SK-N-SH (cell line): ENCODE results near the gene SLAMF9. TPM values are rescaled to one million over a fixed set of nuclear protein-coding genes. Genes with fewer than 3 reads are reported as not detected.

ENCODE experiments used
- CTCF ChIA-PET: fragments of 300-600, 350-600 bp; formaldehyde crosslinking; extraction: SDS; loops from one replicate; lab custom pipeline; 2021; lab: Yijun Ruan, JAX
- POLR2A ChIA-PET: fragments of 350-600 bp; sonication (Branson Sonifier 250); formaldehyde crosslinking; extraction: SDS; loops from one replicate; lab custom pipeline; 2020; ENCODE audit warnings: antibody characterized with exemption, inconsistent platforms; lab: Yijun Ruan, JAX
- DNase-seq: peaks from one replicate; pipeline ENCODE4 v3.0.0; 2012
- H2AFZ ChIP-seq: fragments of 200-600 bp; sonication (generic); 2 replicates; pipeline ENCODE4 v1.8.1; 2016; ENCODE audit warnings: antibody characterized with exemption, mild to moderate bottlenecking, low read depth
- H3F3A ChIP-seq: fragments of 200-600 bp; sonication (generic); replicated peaks from 2 replicates; pipeline ENCODE3; 2016; ENCODE audit warnings: antibody characterized with exemption, mild to moderate bottlenecking; ENCODE audit not compliant: insufficient read depth
- H3K27ac ChIP-seq, 2 experiments: fragments of 200-500 bp in 1 of 2; fragments of 200-600 bp in 1 of 2; sonication (Bioruptor generic) in 1 of 2; sonication (generic), shearing (Covaris generic) in 1 of 2; 2 replicates each; pipeline versions ENCODE4 v1.5.1 to v1.6.1; 2014 to 2016; ENCODE audit warnings: low read depth in 2 of 2, inconsistent platforms in 1 of 2, low read length in 1 of 2, mild to moderate bottlenecking in 1 of 2, mixed read lengths in 1 of 2
- H3K27me3 ChIP-seq: fragments of 200-600 bp; sonication (generic), shearing (Covaris generic); 2 replicates; pipeline ENCODE4 v1.6.1; 2016; ENCODE audit warnings: mixed run types; ENCODE audit not compliant: insufficient read depth
- H3K36me3 ChIP-seq, 2 experiments: fragments of 200-500 bp in 1 of 2; fragments of 200-600 bp in 1 of 2; sonication (Bioruptor generic) in 1 of 2; sonication (generic) in 1 of 2; replicated peaks in 1 of 2; 2 replicates each; pipeline versions ENCODE3 to v1.5.1; 2014 to 2016; ENCODE audit warnings: low read length in 1 of 2, mild to moderate bottlenecking in 1 of 2; ENCODE audit not compliant: insufficient read depth in 2 of 2, control insufficient read depth in 1 of 2
- H3K4me1 ChIP-seq, 2 experiments: fragments of 200-500 bp in 1 of 2; fragments of 200-600 bp in 1 of 2; sonication (Bioruptor generic) in 1 of 2; sonication (generic), shearing (Covaris generic) in 1 of 2; 2 replicates each; pipeline versions ENCODE4 v1.5.1 to v1.6.1; 2014 to 2016; ENCODE audit warnings: low read depth in 1 of 2, low read length in 1 of 2, mixed run types in 1 of 2; ENCODE audit not compliant: insufficient read depth in 2 of 2, control insufficient read depth in 1 of 2
- H3K4me2 ChIP-seq: fragments of 200-600 bp; sonication (generic), shearing (Covaris generic); 2 replicates; pipeline ENCODE4 v1.6.1; 2017; ENCODE audit warnings: mixed run types
- H3K4me3 ChIP-seq, 2 experiments: fragments of 200-500 bp in 1 of 2; fragments of 200-600 bp in 1 of 2; sonication (Bioruptor generic) in 1 of 2; sonication (generic), shearing (Covaris generic) in 1 of 2; 2 replicates each; pipeline versions ENCODE4 v1.5.1 to v1.8.1; 2014 to 2016; ENCODE audit warnings: low read depth in 2 of 2, inconsistent platforms in 1 of 2, low read length in 1 of 2, mild to moderate bottlenecking in 1 of 2, mixed read lengths in 1 of 2, moderate library complexity in 1 of 2
- H3K79me2 ChIP-seq: fragments of 200-600 bp; sonication (generic); 2 replicates; pipeline ENCODE4 v1.8.1; 2017; ENCODE audit warnings: mild to moderate bottlenecking; ENCODE audit not compliant: insufficient read depth
- H3K9ac ChIP-seq: fragments of 200-600 bp; sonication (generic); 2 replicates; pipeline ENCODE4 v1.6.1; 2017; ENCODE audit warnings: mixed run types
- H3K9me2 ChIP-seq: fragments of 200-600 bp; sonication (generic); 2 replicates; pipeline ENCODE4 v1.6.1; 2017; ENCODE audit warnings: mixed run types
- H3K9me3 ChIP-seq: fragments of 200-600 bp; sonication (generic); 2 replicates; pipeline ENCODE4 v1.6.1; 2017; ENCODE audit warnings: mixed run types, mild to moderate bottlenecking, moderate library complexity
- H4K20me1 ChIP-seq: fragments of 200-600 bp; sonication (generic); 2 replicates; pipeline ENCODE4 v1.6.1; 2017; ENCODE audit warnings: mild to moderate bottlenecking, mixed run types; ENCODE audit not compliant: insufficient read depth
- CTCF ChIP-seq: fragments of 200-600 bp; sonication (generic); IDR thresholded peaks from 2 replicates; pipeline ENCODE4 v1.6.1; 2017; ENCODE audit warnings: antibody characterized with exemption, mild to moderate bottlenecking, moderate library complexity
- ELF1 ChIP-seq: IDR thresholded peaks from 2 replicates; pipeline ENCODE4 v1.4.0; 2012
- FOSL2 ChIP-seq: IDR thresholded peaks from 2 replicates; pipeline ENCODE4 v1.4.0; 2012; ENCODE audit warnings: low read depth, mild to moderate bottlenecking, moderate library complexity, borderline replicate concordance
- GABPA ChIP-seq: IDR thresholded peaks from 2 replicates; pipeline ENCODE4 v1.4.0; 2012; ENCODE audit warnings: low read depth, mild to moderate bottlenecking
- GATA2 ChIP-seq: sonication (generic); formaldehyde crosslinking; IDR thresholded peaks from 2 replicates; pipeline ENCODE4 v1.5.0; 2020; ENCODE audit warnings: mild to moderate bottlenecking, missing genetic modification reagents
- IRF3 ChIP-seq: fragments of 150-350 bp; IDR thresholded peaks from 2 replicates; pipeline ENCODE4 v1.6.1; 2016; ENCODE audit warnings: mild to moderate bottlenecking, low read depth, low read length
- MXI1 ChIP-seq: IDR thresholded peaks from 2 replicates; pipeline ENCODE4 v1.6.1; 2012; ENCODE audit warnings: mild to moderate bottlenecking, low read depth, low read length, improper control_type of control experiment
- NFIC ChIP-seq: IDR thresholded peaks from 2 replicates; pipeline ENCODE4 v1.4.0; 2012; ENCODE audit warnings: borderline replicate concordance
- PBX3 ChIP-seq: IDR thresholded peaks from 2 replicates; pipeline ENCODE4; 2012
- SMC3 ChIP-seq: IDR thresholded peaks from 2 replicates; pipeline ENCODE4 v1.6.1; 2012; ENCODE audit warnings: low read depth, low read length, improper control_type of control experiment
- TCF12 ChIP-seq: IDR thresholded peaks from 2 replicates; pipeline ENCODE4 v1.4.0; 2012
- YY1 ChIP-seq: IDR thresholded peaks from 2 replicates; pipeline ENCODE4 v1.4.0; 2012; ENCODE audit warnings: low read depth, mild to moderate bottlenecking
- ZBTB33 ChIP-seq: IDR thresholded peaks from 2 replicates; pipeline ENCODE4 v1.4.0; 2012; ENCODE audit warnings: low read depth, borderline replicate concordance
- WGBS: methylation state at CpG from one replicate; pipeline ENCODE4 v1.1.6; 2017; ENCODE audit warnings: low lambda C conversion rate; 5-methylcytosine and 5-hydroxymethylcytosine counted together
- polyA plus RNA-seq, 3 experiments: library from polyadenylated mRNA; depleted of rRNA; stranded (reverse); fragments of >200 nt; gene quantifications; 2 replicates each; pipeline ENCODE4 v1.2.3, GENCODE V29; 2012

Gene SLAMF9
- polyA plus RNA-seq, 1 of the 3 experiments (the other 2 are of a cell fraction) = 0.12 TPM

- DNase-seq = no peak
- Histone ChIP-seq H3K9ac (no peak overlapping the region), H3K4me1 (no peaks in the 10 kb centered on the region), H3K79me2 (no peaks in the 10 kb centered on the region), H3K4me2 (no peak overlapping the region), H3K36me3 (no peaks in the 10 kb centered on the region), H2AFZ (no peak overlapping the region), H3K27ac (no peak overlapping the region), H4K20me1 (no peaks in the 10 kb centered on the region), H3F3A (peaks cover 7% of the 10 kb centered on the region), H3K9me3 (no peaks in the 10 kb centered on the region), H3K9me2 (no peaks in the 10 kb centered on the region), H3K4me3 (no peak overlapping the region), H3K27me3 (peaks cover 7% of the 10 kb centered on the region; the same call in 1 of the 2 replicates)
- ChIA-PET CTCF (interaction anchor here (0.7 to 1.1 kb wide), 3 partner anchors 10 to 19 kb away, joined by 3 to 4 read pairs (median 3); no protein-coding TSS in a partner anchor), POLR2A (no interaction called here)
- TF ChIP-seq YY1 (no peak), NFIC (no peak), ZBTB33 (no peak), FOSL2 (no peak), GATA2 (no peak), PBX3 (no peak), GABPA (no peak), CTCF (no peak), TCF12 (no peak), IRF3 (no peak), SMC3 (no peak), MXI1 (no peak), ELF1 (no peak)
- WGBS = 41% methylated on average over 3 of the region's 4 CpGs
Measured at GRCh38 chr1:159987186-159987585, 33.1 kb upstream of the SLAMF9 start.
